Measurements from ENCODE around the gene SCN4A. TPM values are rescaled to one million over a fixed set of nuclear protein-coding genes. Genes with fewer than 3 reads are reported as not detected.
A peak's percentile ranks its signal among the peaks of the same experiment; 100 is the strongest.

Gene SCN4A
- total RNA-seq, 2 experiments from 2014 or later = 0.04 to 0.17 TPM

GRCh38 chr17:63942309-63942985 is 30.3 kb downstream of the SCN4A start:
- H3K9me3 Mint-ChIP-seq = no peaks in the 10 kb centered on the region
- no peaks in the 10 kb centered on the region for H3K36me3 Mint-ChIP-seq (ENCODE audit: low read depth)
- no peak for DNase-seq
- H3K4me3 Mint-ChIP-seq = no peak overlapping the region
- H3K27me3 Mint-ChIP-seq = peaks cover 11% of the 10 kb centered on the region
- ChIA-PET CTCF (interaction anchor here (0.6 to 3.2 kb wide), 5 partner anchors 10 to 83 kb away, joined by 3 to 11 read pairs (median 4); partner anchors contain the start of gene CD79B), POLR2A (no interaction called here)
- H3K4me1 Mint-ChIP-seq = peaks cover 31% of the 10 kb centered on the region
- H3K27ac Mint-ChIP-seq = peak overlapping the region; percentile 5

- Mint-ChIP-seq H3K9me3 (no peaks in the 10 kb centered on the region), H3K27ac (no peak overlapping the region), H3K4me3 (no peak overlapping the region), H3K27me3 (peaks cover 11% of the 10 kb centered on the region), H3K36me3 (ENCODE audit: low read depth) (no peaks in the 10 kb centered on the region), H3K4me1 (peaks cover 29% of the 10 kb centered on the region)
- ChIA-PET CTCF (interaction anchor here (0.6 to 3.2 kb wide), 6 partner anchors 10 to 83 kb away, joined by 3 to 11 read pairs (median 4); partner anchors contain the start of gene CD79B), POLR2A (no interaction called here)
- DNase-seq = no peak
These were observed 31.0 kb downstream of the SCN4A start for GRCh38 chr17:63941751-63942150.

GRCh38 chr17:63941162-63941561 is 31.6 kb downstream of the SCN4A start:
- no peak overlapping the region for H3K27ac Mint-ChIP-seq
- ChIA-PET POLR2A (no interaction called here), CTCF (interaction anchor here (0.9 to 2.5 kb wide), 3 partner anchors 12 to 49 kb away, joined by 4 to 8 read pairs (median 7); no protein-coding TSS in a partner anchor)
- DNase-seq = no peak
- peaks cover 11% of the 10 kb centered on the region for H3K27me3 Mint-ChIP-seq
- H3K9me3 Mint-ChIP-seq = no peaks in the 10 kb centered on the region
- H3K4me1 Mint-ChIP-seq = peaks cover 23% of the 10 kb centered on the region
- no peaks in the 10 kb centered on the region for H3K36me3 Mint-ChIP-seq (ENCODE audit: low read depth)
- no peak overlapping the region for H3K4me3 Mint-ChIP-seq

- Mint-ChIP-seq H3K27ac (no peak overlapping the region), H3K9me3 (no peaks in the 10 kb centered on the region), H3K36me3 (ENCODE audit: low read depth) (no peaks in the 10 kb centered on the region), H3K4me3 (no peak overlapping the region), H3K27me3 (peaks cover 11% of the 10 kb centered on the region), H3K4me1 (peaks cover 20% of the 10 kb centered on the region)
- ChIA-PET CTCF (interaction anchor here (1.0 to 2.0 kb wide), 3 partner anchors 10 to 21 kb away, joined by 3 to 8 read pairs (median 3); no protein-coding TSS in a partner anchor), POLR2A (no interaction called here)
- no peak for DNase-seq
These were observed 32.1 kb downstream of the SCN4A start for GRCh38 chr17:63940584-63940983.

GRCh38 chr17:63939884-63940283 is 32.8 kb downstream of the SCN4A start:
- ChIA-PET POLR2A (no interaction called here), CTCF (interaction anchor here (1.0 to 2.0 kb wide), 3 partner anchors 9 to 20 kb away, joined by 3 to 8 read pairs (median 3); no protein-coding TSS in a partner anchor)
- DNase-seq = no peak
- H3K4me3 Mint-ChIP-seq = no peak overlapping the region
- no peak overlapping the region for H3K27ac Mint-ChIP-seq
- H3K4me1 Mint-ChIP-seq = peaks cover 17% of the 10 kb centered on the region
- H3K36me3 Mint-ChIP-seq (ENCODE audit: low read depth) = no peaks in the 10 kb centered on the region
- no peaks in the 10 kb centered on the region for H3K9me3 Mint-ChIP-seq
- peaks cover 14% of the 10 kb centered on the region for H3K27me3 Mint-ChIP-seq

- POLR2A ChIA-PET = no interaction called here
These were observed 33.3 kb downstream of the SCN4A start for GRCh38 chr17:63939401-63939800.

GRCh38 chr17:63937920-63938319 is 34.8 kb downstream of the SCN4A start:
- no peaks in the 10 kb centered on the region for H3K9me3 Mint-ChIP-seq
- H3K4me1 Mint-ChIP-seq = peaks cover 21% of the 10 kb centered on the region
- ChIA-PET POLR2A (no interaction called here), CTCF (interaction anchor here (0.6 kb wide), 1 partner anchor 342 kb away, joined by 4 read pairs; no protein-coding TSS in a partner anchor)
- DNase-seq = no peak
- no peaks in the 10 kb centered on the region for H3K36me3 Mint-ChIP-seq (ENCODE audit: low read depth)
- no peak overlapping the region for H3K27ac Mint-ChIP-seq
- no peak overlapping the region for H3K4me3 Mint-ChIP-seq
- H3K27me3 Mint-ChIP-seq = peaks cover 9% of the 10 kb centered on the region

More at GRCh38 chr17:63939401-63939800, 33.3 kb downstream of the SCN4A start:
- peaks cover 17% of the 10 kb centered on the region for H3K4me1 Mint-ChIP-seq
- H3K4me3 Mint-ChIP-seq = no peak overlapping the region
- peaks cover 12% of the 10 kb centered on the region for H3K27me3 Mint-ChIP-seq
- H3K27ac Mint-ChIP-seq = no peak overlapping the region
- no peaks in the 10 kb centered on the region for H3K9me3 Mint-ChIP-seq
- CTCF ChIA-PET = interaction anchor here (1.0 to 2.0 kb wide), 3 partner anchors 8 to 20 kb away, joined by 3 to 8 read pairs (median 3); no protein-coding TSS in a partner anchor
- no peaks in the 10 kb centered on the region for H3K36me3 Mint-ChIP-seq (ENCODE audit: low read depth)
- no peak for DNase-seq

- H3K9me3 Mint-ChIP-seq = no peaks in the 10 kb centered on the region
- no peak overlapping the region for H3K4me3 Mint-ChIP-seq
- peaks cover 4% of the 10 kb centered on the region for H3K27me3 Mint-ChIP-seq
- no peaks in the 10 kb centered on the region for H3K36me3 Mint-ChIP-seq (ENCODE audit: low read depth)
- DNase-seq = no peak
- CTCF ChIA-PET = interaction anchor here (0.6 to 0.9 kb wide), 5 partner anchors 10 to 295 kb away, joined by 3 to 5 read pairs (median 4); no protein-coding TSS in a partner anchor
- H3K27ac Mint-ChIP-seq = peak overlapping the region; percentile 72
- H3K4me1 Mint-ChIP-seq = peaks cover 26% of the 10 kb centered on the region
- POLR2A ChIA-PET = no interaction called here
These were observed 35.4 kb downstream of the SCN4A start for GRCh38 chr17:63937319-63937718.

GRCh38 chr17:63934183-63935112 is 38.3 kb downstream of the SCN4A start:
- peaks cover 44% of the 10 kb centered on the region for H3K4me1 Mint-ChIP-seq

GRCh38 chr17:63933598-63933997 is 39.1 kb downstream of the SCN4A start:
- Mint-ChIP-seq H3K36me3 (ENCODE audit: low read depth) (peaks cover 8% of the 10 kb centered on the region), H3K4me1 (peaks cover 36% of the 10 kb centered on the region), H3K9me3 (no peaks in the 10 kb centered on the region), H3K27ac (peak overlapping the region; percentile 13), H3K27me3 (peaks cover 4% of the 10 kb centered on the region), H3K4me3 (no peak overlapping the region)
- DNase-seq = no peak
- POLR2A ChIA-PET = no interaction called here
- CTCF ChIA-PET = interaction anchor here (1.0 to 7.7 kb wide), 6 partner anchors 13 to 200 kb away, joined by 3 to 38 read pairs (median 14); partner anchors contain the start of gene GH1

More at GRCh38 chr17:63934183-63935112, 38.3 kb downstream of the SCN4A start:
- H3K27ac Mint-ChIP-seq = no peak overlapping the region
- DNase-seq = no peak
- no peaks in the 10 kb centered on the region for H3K9me3 Mint-ChIP-seq
- peaks cover 6% of the 10 kb centered on the region for H3K36me3 Mint-ChIP-seq (ENCODE audit: low read depth)
- POLR2A ChIA-PET = no interaction called here
- H3K27me3 Mint-ChIP-seq = peaks cover 4% of the 10 kb centered on the region
- CTCF ChIA-PET = interaction anchor here (0.5 to 7.7 kb wide), 4 partner anchors 12 to 86 kb away, joined by 3 to 38 read pairs (median 18); partner anchors contain the start of genes GH1 and ICAM2
- H3K4me3 Mint-ChIP-seq = no peak overlapping the region

- DNase-seq = no peak
- CTCF ChIA-PET = interaction anchor here (1.0 to 7.7 kb wide), 11 partner anchors 11 to 201 kb away, joined by 3 to 38 read pairs (median 5); partner anchors contain the start of genes CSHL1 and GH1
- peaks cover 4% of the 10 kb centered on the region for H3K27me3 Mint-ChIP-seq
- POLR2A ChIA-PET = no interaction called here
- no peaks in the 10 kb centered on the region for H3K9me3 Mint-ChIP-seq
- peak overlapping the region; percentile 95 for H3K27ac Mint-ChIP-seq
- H3K4me1 Mint-ChIP-seq = peaks cover 31% of the 10 kb centered on the region
- peaks cover 8% of the 10 kb centered on the region for H3K36me3 Mint-ChIP-seq (ENCODE audit: low read depth)
- H3K4me3 Mint-ChIP-seq = peak overlapping the region; percentile 95
These were observed 40.0 kb downstream of the SCN4A start for GRCh38 chr17:63932721-63933120.

GRCh38 chr17:63931981-63932561 is 40.6 kb downstream of the SCN4A start, which contains the start of gene CD79B:
TSS of gene CD79B (minus strand) at chr17:63932331. CDS start at chr17:63932261, 70 bp downstream.
- peak within 1 kb of the TSS; percentile 95 for H3K4me3 Mint-ChIP-seq
- ChIA-PET POLR2A (no interaction called here), CTCF (interaction anchor here (1.0 to 7.7 kb wide), 13 partner anchors 11 to 202 kb away, joined by 3 to 38 read pairs (median 4); partner anchors contain the start of genes CSHL1 and GH1)
- no peaks in the 10 kb centered on the region for H3K9me3 Mint-ChIP-seq
- peaks cover 31% of the 10 kb centered on the region for H3K4me1 Mint-ChIP-seq
- peak within 1 kb of the TSS; percentile 95 for H3K27ac Mint-ChIP-seq
- DNase-seq = peak; percentile 47
- peaks cover 8% of the 10 kb centered on the region for H3K36me3 Mint-ChIP-seq (ENCODE audit: low read depth)
- peaks cover 4% of the 10 kb centered on the region for H3K27me3 Mint-ChIP-seq
